ENCODE data around the gene PFDN4.
"Not testable (repeated sequence)": the region's sequence is repeated elsewhere in the genome, so short reads cannot be mapped to it uniquely, and the experiment has no call there.

PFDN4 gene

GRCh38 chr20:54227751-54228150, 19.9 kb downstream of the PFDN4 start:
- no peak for DNase-seq

GRCh38 chr20:54228841-54229240, 21.0 kb downstream of the PFDN4 start:
- DNase-seq, result no peak

- DNase-seq, result no peak
These were observed 21.8 kb downstream of the PFDN4 start for GRCh38 chr20:54229566-54230160.

- no peak for DNase-seq
These were observed 23.1 kb downstream of the PFDN4 start for GRCh38 chr20:54231036-54231435.

- DNase-seq, result no peak
These were observed 27.1 kb downstream of the PFDN4 start for GRCh38 chr20:54234991-54235390.

GRCh38 chr20:54237116-54237943, 29.4 kb downstream of the PFDN4 start:
- DNase-seq, result no peak

GRCh38 chr20:54244113-54244512, 36.2 kb downstream of the PFDN4 start:
- no peak for DNase-seq

GRCh38 chr20:54248705-54249104, 40.8 kb downstream of the PFDN4 start:
- not testable (repeated sequence) for DNase-seq

GRCh38 chr20:54250691-54251090, 42.8 kb downstream of the PFDN4 start:
- DNase-seq, result no peak

- DNase-seq, result no peak
These were observed 43.2 kb downstream of the PFDN4 start for GRCh38 chr20:54251096-54251495.

- no peak for DNase-seq
These were observed 46.7 kb downstream of the PFDN4 start for GRCh38 chr20:54254596-54254995.

GRCh38 chr20:54255157-54255556, 47.3 kb downstream of the PFDN4 start:
- no peak for DNase-seq

- no peak for DNase-seq
These were observed 48.3 kb downstream of the PFDN4 start for GRCh38 chr20:54256202-54256601.

GRCh38 chr20:54257071-54257816, 49.4 kb downstream of the PFDN4 start:
- DNase-seq, result no peak

GRCh38 chr20:54260116-54260515, 52.2 kb downstream of the PFDN4 start:
- DNase-seq, result no peak

- no peak for DNase-seq
These were observed 54.8 kb downstream of the PFDN4 start for GRCh38 chr20:54262671-54263070.

- DNase-seq, result no peak
These were observed 55.3 kb downstream of the PFDN4 start for GRCh38 chr20:54263116-54263690.

GRCh38 chr20:54265791-54266190, 57.9 kb downstream of the PFDN4 start:
- not testable (repeated sequence) for DNase-seq

GRCh38 chr20:54266844-54267243, 59.0 kb downstream of the PFDN4 start:
- DNase-seq, result no peak

GRCh38 chr20:54267483-54268003, 59.7 kb downstream of the PFDN4 start:
- DNase-seq, result no peak

- no peak for DNase-seq
These were observed 61.1 kb downstream of the PFDN4 start for GRCh38 chr20:54268941-54269340.

All from activated CD8-positive, alpha-beta memory T cell treated with anti-CD3 and anti-CD28 coated beads for 24 hours (primary cell).